Gastroesophageal sphincter (tissue), 3 donors: Measurements from ENCODE around the gene CCHCR1.

Source experiments
- CTCF ChIP-seq, 4 experiments: fragments of 200-600 bp in 2 of 4; fragments of 450-650 bp in 2 of 4; sonication (generic) in 1 of 4; IDR thresholded peaks; one replicate each; pipeline ENCODE4 v1.5.1; 2017 to 2019; ENCODE audit warnings: antibody characterized with exemption in 4 of 4, mild to moderate bottlenecking in 2 of 4, moderate library complexity in 2 of 4
- POLR2A ChIP-seq, 2 donors: fragments of 450-650 bp; IDR thresholded peaks; one replicate each; pipeline ENCODE4 v1.6.1; 2017; ENCODE audit warnings: antibody characterized with exemption in 2 of 2, mild to moderate bottlenecking in 2 of 2, moderate library complexity in 1 of 2

GRCh38 chr6:31205638-31206037 lies 48.0 kb upstream of the CCHCR1 start:
- TF ChIP-seq CTCF (IDR thresholded peaks at IDR 0.05) (no peak), POLR2A (IDR thresholded peaks at IDR 0.05) (no peak)
